ENCODE data around the gene ARHGAP44. TPM values are rescaled to one million over a fixed set of nuclear protein-coding genes. Genes with fewer than 3 reads are reported as not detected.

Gene ARHGAP44
- total RNA-seq, 5 donors from 2014 or later (not counting 1 experiment from before 2014, with no cell fraction given): 0.15 to 0.39 (median 0.38) TPM; not detected in 2

DNA sequence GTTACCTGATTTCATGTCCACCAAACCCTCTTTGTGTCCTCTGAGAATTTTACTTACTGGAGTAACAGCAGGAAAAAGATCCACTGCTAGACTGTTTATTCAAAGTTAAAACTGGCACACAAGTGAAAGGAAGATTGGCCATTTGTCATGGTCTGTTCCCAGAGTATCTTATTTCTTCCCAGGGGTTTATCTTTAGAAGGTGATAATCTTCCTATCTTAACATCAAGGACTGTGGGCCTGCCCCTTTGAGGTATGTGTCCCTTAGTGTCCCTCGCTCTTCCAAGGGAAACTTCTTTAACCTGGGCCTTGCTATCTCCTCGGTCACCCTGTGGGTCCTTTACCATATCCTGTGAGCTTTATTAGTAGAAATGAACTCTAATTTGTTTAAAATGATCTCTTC, 49.7 kb downstream of the ARHGAP44 start:
- no peak overlapping the region for H3K4me3 Mint-ChIP-seq
- Histone ChIP-seq H3K9me3 (no peaks in the 10 kb centered on the region), H3K4me3 (ENCODE audit: control insufficient read depth in 1 of 2, extremely low read depth in 1 of 2, low read length in 1 of 2) (no peak overlapping the region), H3K27ac (ENCODE audit: low read length) (no peak overlapping the region), H3K36me3 (ENCODE audit: control insufficient read depth in 2 of 2, extremely low read depth in 1 of 2, insufficient read depth in 1 of 2, low read length in 1 of 2) (no peaks in the 10 kb centered on the region), H3K4me1 (ENCODE audit: control insufficient read depth in 1 of 2, extremely low read depth in 1 of 2, insufficient read depth in 2 of 2, low read length in 2 of 2) (no peaks in the 10 kb centered on the region), H3K27me3 (replicated peaks in 1 of 2; ENCODE audit: control insufficient read depth in 2 of 2, extremely low read depth in 1 of 2, insufficient read depth in 2 of 2, low read length in 1 of 2) (no peaks in the 10 kb centered on the region)
- no peaks in the 10 kb centered on the region for H3K4me1 Mint-ChIP-seq
- WGBS (ENCODE audit: insufficient coverage): no CpG with 5 or more reads among the region's 2 CpGs
- H3K9me3 Mint-ChIP-seq: peaks cover 0 to 11% (median 4%) of the 10 kb centered on the region in 3 donors
- no peak overlapping the region for H3K27ac Mint-ChIP-seq
- POLR2A ChIA-PET: no interaction called here
- CTCF ChIA-PET: no interaction called here
- ATAC-seq (replicated peaks in 1 of 4): no peak
- no peak for DNase-seq
- H3K27me3 Mint-ChIP-seq: no peaks in the 10 kb centered on the region
- no peaks in the 10 kb centered on the region for H3K36me3 Mint-ChIP-seq

DNA sequence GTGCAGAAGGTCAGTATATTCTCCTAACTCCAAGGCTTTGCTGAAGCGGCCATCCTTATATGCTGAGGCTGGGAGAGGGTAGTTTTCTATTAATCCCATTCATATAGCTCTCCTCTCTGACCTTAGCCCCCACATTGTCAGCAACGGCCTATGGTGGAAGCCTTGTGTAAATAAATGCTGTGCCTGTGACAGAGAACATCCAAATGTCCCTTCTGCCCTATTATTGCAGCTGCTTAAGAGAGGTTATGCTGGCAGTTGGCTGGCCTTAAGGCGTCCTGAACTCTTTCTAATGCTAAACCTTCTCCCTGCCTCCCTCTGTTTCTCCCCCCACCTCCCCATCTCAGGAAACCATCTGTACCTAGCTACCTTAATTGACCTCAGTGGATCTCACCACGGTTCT, 53.6 kb downstream of the ARHGAP44 start:
- ATAC-seq (replicated peaks in 1 of 4): no peak
- Histone ChIP-seq H3K27me3 (replicated peaks in 1 of 2; ENCODE audit: control insufficient read depth in 2 of 2, extremely low read depth in 1 of 2, insufficient read depth in 2 of 2, low read length in 1 of 2) (no peaks in the 10 kb centered on the region), H3K4me1 (ENCODE audit: control insufficient read depth in 1 of 2, extremely low read depth in 1 of 2, insufficient read depth in 2 of 2, low read length in 2 of 2) (no peaks in the 10 kb centered on the region), H3K4me3 (ENCODE audit: control insufficient read depth in 1 of 2, extremely low read depth in 1 of 2, low read length in 1 of 2) (no peak overlapping the region), H3K9me3 (no peaks in the 10 kb centered on the region), H3K36me3 (ENCODE audit: control insufficient read depth in 2 of 2, extremely low read depth in 1 of 2, insufficient read depth in 1 of 2, low read length in 1 of 2) (no peaks in the 10 kb centered on the region), H3K27ac (ENCODE audit: low read length) (no peak overlapping the region)
- no peaks in the 10 kb centered on the region for H3K36me3 Mint-ChIP-seq
- H3K27me3 Mint-ChIP-seq: no peaks in the 10 kb centered on the region
- ChIA-PET POLR2A (no interaction called here), CTCF (no interaction called here)
- H3K9me3 Mint-ChIP-seq: peaks cover 3 to 9% (median 8%) of the 10 kb centered on the region in 3 donors
- WGBS (ENCODE audit: insufficient coverage): 33% methylated on average over 1 of the region's 4 CpGs
- H3K4me1 Mint-ChIP-seq: no peaks in the 10 kb centered on the region
- H3K4me3 Mint-ChIP-seq: no peak overlapping the region
- no peak for DNase-seq
- no peak overlapping the region for H3K27ac Mint-ChIP-seq

DNA sequence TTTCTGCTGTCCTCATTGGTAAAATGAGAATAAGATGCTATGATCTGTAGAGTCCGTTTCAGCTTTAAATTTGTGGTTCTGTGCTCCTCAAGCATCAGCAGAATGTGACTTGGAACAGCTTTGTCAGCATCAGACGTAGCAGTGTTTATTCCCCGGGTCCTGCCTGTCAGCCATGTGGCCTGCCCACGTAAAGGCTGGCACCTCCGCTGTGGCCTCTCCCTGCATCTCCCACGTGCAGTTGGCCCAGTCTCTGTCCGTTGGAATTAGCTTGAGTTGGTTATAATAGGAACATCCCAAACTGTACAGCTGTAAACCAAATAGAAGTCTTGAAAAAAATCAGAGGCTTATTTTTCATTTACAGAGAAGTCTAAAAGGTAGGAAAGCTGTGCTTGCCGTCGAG, 61.7 kb downstream of the ARHGAP44 start:
- no peaks in the 10 kb centered on the region for H3K4me1 ChIP-seq (ENCODE audit: control insufficient read depth in 1 of 2, extremely low read depth in 1 of 2, insufficient read depth in 2 of 2, low read length in 2 of 2)
- H3K27ac Mint-ChIP-seq: no peak overlapping the region
- DNase-seq (no peak), ATAC-seq (replicated peaks in 1 of 4) (no peak)
- H3K4me3 Mint-ChIP-seq: no peak overlapping the region
- no peaks in the 10 kb centered on the region for H3K9me3 ChIP-seq
- H3K4me3 ChIP-seq (ENCODE audit: control insufficient read depth in 1 of 2, extremely low read depth in 1 of 2, low read length in 1 of 2): no peak overlapping the region
- no peaks in the 10 kb centered on the region for H3K4me1 Mint-ChIP-seq
- no peak overlapping the region for H3K27ac ChIP-seq (ENCODE audit: low read length)
- peaks cover 0 to 10% (median 0%) of the 10 kb centered on the region in 3 donors for H3K9me3 Mint-ChIP-seq
- H3K36me3 ChIP-seq (ENCODE audit: control insufficient read depth in 2 of 2, extremely low read depth in 1 of 2, insufficient read depth in 1 of 2, low read length in 1 of 2): no peaks in the 10 kb centered on the region
- peaks cover 0 to 7% of the 10 kb centered on the region in 2 experiments for H3K27me3 ChIP-seq (replicated peaks in 1 of 2; ENCODE audit: control insufficient read depth in 2 of 2, extremely low read depth in 1 of 2, insufficient read depth in 2 of 2, low read length in 1 of 2)
- H3K27me3 Mint-ChIP-seq: peaks cover 0 to 4% of the 10 kb centered on the region in 2 donors
- 79% methylated on average over 3 of the region's 9 CpGs for WGBS (ENCODE audit: insufficient coverage)
- no peaks in the 10 kb centered on the region for H3K36me3 Mint-ChIP-seq
- CTCF ChIA-PET: no interaction called here
- POLR2A ChIA-PET: no interaction called here

DNA sequence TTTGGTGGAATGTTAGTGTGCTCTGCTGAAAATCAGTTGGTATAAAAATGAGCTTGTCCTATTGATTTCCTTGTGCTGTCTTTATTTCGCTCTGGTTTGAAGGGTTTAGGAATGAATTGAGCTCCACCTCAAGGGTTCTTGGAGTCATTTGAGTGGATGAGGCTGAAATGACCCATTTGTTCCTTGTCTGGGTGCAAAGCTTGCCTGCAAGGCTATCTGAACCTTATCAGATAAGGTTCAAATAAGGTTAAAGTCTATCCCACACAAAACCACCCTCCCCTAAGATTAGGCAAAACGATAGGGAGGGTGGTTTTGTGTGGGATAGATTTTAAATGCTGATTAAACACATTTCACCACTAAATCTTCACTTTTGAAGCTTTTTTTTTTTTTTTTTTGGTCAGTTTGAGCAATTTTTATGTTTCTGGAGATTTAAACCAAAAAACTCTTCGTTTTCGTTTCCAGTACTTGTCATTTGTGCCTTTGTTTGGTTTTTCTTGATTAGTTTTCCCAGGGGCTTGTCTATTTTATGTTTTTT, 62.7 kb downstream of the ARHGAP44 start:
- Histone ChIP-seq H3K27ac (ENCODE audit: low read length) (no peak overlapping the region), H3K9me3 (no peaks in the 10 kb centered on the region), H3K4me1 (ENCODE audit: control insufficient read depth in 1 of 2, extremely low read depth in 1 of 2, insufficient read depth in 2 of 2, low read length in 2 of 2) (no peaks in the 10 kb centered on the region), H3K27me3 (replicated peaks in 1 of 2; ENCODE audit: control insufficient read depth in 2 of 2, extremely low read depth in 1 of 2, insufficient read depth in 2 of 2, low read length in 1 of 2) (peaks cover 0 to 7% of the 10 kb centered on the region in 2 experiments), H3K36me3 (ENCODE audit: control insufficient read depth in 2 of 2, extremely low read depth in 1 of 2, insufficient read depth in 1 of 2, low read length in 1 of 2) (no peaks in the 10 kb centered on the region), H3K4me3 (ENCODE audit: control insufficient read depth in 1 of 2, extremely low read depth in 1 of 2, low read length in 1 of 2) (no peak overlapping the region)
- no peaks in the 10 kb centered on the region for H3K4me1 Mint-ChIP-seq
- peaks cover 0 to 4% of the 10 kb centered on the region in 2 donors for H3K27me3 Mint-ChIP-seq
- ATAC-seq (replicated peaks in 1 of 4) (no peak), DNase-seq (no peak)
- no CpG with 5 or more reads among the region's 4 CpGs for WGBS (ENCODE audit: insufficient coverage)
- POLR2A ChIA-PET: interaction anchor here in 1 of 2 donors (0.7 kb wide), 1 partner anchor 27 kb away, joined by 3 read pairs; no protein-coding TSS in a partner anchor
- H3K9me3 Mint-ChIP-seq: peaks cover 0 to 11% (median 0%) of the 10 kb centered on the region in 3 donors
- no peak overlapping the region for H3K27ac Mint-ChIP-seq
- H3K36me3 Mint-ChIP-seq: no peaks in the 10 kb centered on the region
- H3K4me3 Mint-ChIP-seq: no peak overlapping the region
- CTCF ChIA-PET: no interaction called here

DNA sequence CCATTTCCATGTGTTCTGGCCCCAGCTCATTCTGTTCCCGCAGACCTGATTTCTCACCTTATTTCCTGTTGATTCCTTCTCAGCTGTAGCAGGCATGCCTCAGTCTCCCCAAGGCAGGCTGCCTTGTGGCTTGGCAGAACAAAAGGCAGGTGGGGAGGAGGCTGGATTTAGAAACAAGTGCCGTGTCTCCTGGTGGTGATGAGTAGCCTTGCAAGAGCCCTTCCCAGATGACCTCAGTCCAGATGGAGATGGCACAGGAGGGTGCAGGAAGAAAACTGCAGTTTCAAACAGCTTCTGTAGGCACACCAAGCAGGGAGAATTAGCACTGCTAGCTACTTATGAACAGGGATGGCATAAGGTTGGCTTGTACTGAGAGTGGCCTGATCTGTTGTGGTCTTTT, 64.6 kb downstream of the ARHGAP44 start:
- Mint-ChIP-seq H3K36me3 (no peaks in the 10 kb centered on the region), H3K27ac (no peak overlapping the region), H3K27me3 (peaks cover 0 to 4% of the 10 kb centered on the region in 2 donors), H3K4me1 (no peaks in the 10 kb centered on the region), H3K4me3 (no peak overlapping the region), H3K9me3 (peaks cover 0 to 18% (median 6%) of the 10 kb centered on the region in 3 donors)
- ChIA-PET POLR2A (no interaction called here), CTCF (no interaction called here)
- DNase-seq: no peak
- 91% methylated on average over 1 of the region's 2 CpGs for WGBS (ENCODE audit: insufficient coverage)
- Histone ChIP-seq H3K27ac (ENCODE audit: low read length) (no peak overlapping the region), H3K9me3 (no peaks in the 10 kb centered on the region), H3K36me3 (ENCODE audit: control insufficient read depth in 2 of 2, extremely low read depth in 1 of 2, insufficient read depth in 1 of 2, low read length in 1 of 2) (no peaks in the 10 kb centered on the region), H3K27me3 (replicated peaks in 1 of 2; ENCODE audit: control insufficient read depth in 2 of 2, extremely low read depth in 1 of 2, insufficient read depth in 2 of 2, low read length in 1 of 2) (peaks cover 0 to 7% of the 10 kb centered on the region in 2 experiments), H3K4me1 (ENCODE audit: control insufficient read depth in 1 of 2, extremely low read depth in 1 of 2, insufficient read depth in 2 of 2, low read length in 2 of 2) (no peaks in the 10 kb centered on the region), H3K4me3 (ENCODE audit: control insufficient read depth in 1 of 2, extremely low read depth in 1 of 2, low read length in 1 of 2) (no peak overlapping the region)
- no peak for ATAC-seq (replicated peaks in 1 of 4)

DNA sequence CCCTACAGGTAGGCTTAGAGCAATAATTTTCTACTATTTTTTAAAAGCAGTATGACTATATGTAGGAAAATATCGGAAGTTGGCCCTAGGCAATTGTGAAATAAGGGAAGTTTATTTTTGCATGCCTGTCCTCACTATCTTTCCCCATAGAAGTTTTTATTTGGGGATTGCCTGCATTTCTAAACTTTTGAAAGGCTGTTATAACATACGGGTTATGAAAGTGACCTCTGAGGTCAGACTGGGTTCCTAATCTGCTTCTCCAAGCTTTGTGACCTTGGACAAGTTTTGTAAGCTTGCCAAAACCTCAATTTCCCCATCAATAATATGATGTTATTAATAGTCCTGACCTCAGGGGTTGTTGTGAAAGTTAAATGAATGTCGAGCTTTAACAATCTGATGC, 67.1 kb downstream of the ARHGAP44 start:
- no peaks in the 10 kb centered on the region for H3K9me3 ChIP-seq
- Mint-ChIP-seq H3K27ac (no peak overlapping the region), H3K36me3 (no peaks in the 10 kb centered on the region), H3K9me3 (peaks cover 4 to 19% (median 9%) of the 10 kb centered on the region in 3 donors), H3K4me1 (no peaks in the 10 kb centered on the region), H3K4me3 (no peak overlapping the region), H3K27me3 (peaks cover 0 to 4% of the 10 kb centered on the region in 2 donors)
- POLR2A ChIA-PET: no interaction called here
- H3K27me3 ChIP-seq (replicated peaks in 1 of 2; ENCODE audit: control insufficient read depth in 2 of 2, extremely low read depth in 1 of 2, insufficient read depth in 2 of 2, low read length in 1 of 2): peaks cover 0 to 7% of the 10 kb centered on the region in 2 experiments
- DNase-seq: no peak
- CTCF ChIA-PET: no interaction called here
- H3K4me3 ChIP-seq (ENCODE audit: control insufficient read depth in 1 of 2, extremely low read depth in 1 of 2, low read length in 1 of 2): no peak overlapping the region
- no peak for ATAC-seq (replicated peaks in 1 of 4)
- no CpG with 5 or more reads among the region's 3 CpGs for WGBS (ENCODE audit: insufficient coverage)
- H3K4me1 ChIP-seq (ENCODE audit: control insufficient read depth in 1 of 2, extremely low read depth in 1 of 2, insufficient read depth in 2 of 2, low read length in 2 of 2): no peaks in the 10 kb centered on the region
- no peaks in the 10 kb centered on the region for H3K36me3 ChIP-seq (ENCODE audit: control insufficient read depth in 2 of 2, extremely low read depth in 1 of 2, insufficient read depth in 1 of 2, low read length in 1 of 2)
- no peak overlapping the region for H3K27ac ChIP-seq (ENCODE audit: low read length)

DNA sequence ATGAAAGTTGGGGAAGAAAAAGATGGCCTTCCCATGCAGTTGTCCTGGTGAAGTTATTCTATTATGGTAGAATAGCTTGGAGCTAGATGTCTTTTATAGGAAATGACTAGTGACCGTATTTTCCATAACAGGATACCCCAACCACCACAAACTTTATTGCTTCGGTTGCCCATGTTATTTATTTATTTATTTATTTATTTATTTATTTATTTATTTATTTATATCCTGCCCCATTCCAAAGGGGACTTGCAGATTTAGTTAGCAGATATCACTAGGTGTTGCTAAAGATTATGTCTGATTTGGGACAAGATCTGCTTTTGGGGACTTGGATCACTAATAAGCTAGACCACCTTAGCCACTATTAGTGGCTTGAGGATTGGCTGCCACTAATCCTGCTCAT, 68.3 kb downstream of the ARHGAP44 start:
- Mint-ChIP-seq H3K27ac (no peak overlapping the region), H3K27me3 (peaks cover 3 to 4% of the 10 kb centered on the region in 2 donors), H3K4me1 (no peaks in the 10 kb centered on the region), H3K36me3 (no peaks in the 10 kb centered on the region), H3K4me3 (no peak overlapping the region), H3K9me3 (peaks cover 4 to 18% (median 9%) of the 10 kb centered on the region in 3 donors)
- H3K9me3 ChIP-seq: no peaks in the 10 kb centered on the region
- CTCF ChIA-PET: no interaction called here
- H3K36me3 ChIP-seq (ENCODE audit: control insufficient read depth in 2 of 2, extremely low read depth in 1 of 2, insufficient read depth in 1 of 2, low read length in 1 of 2): no peaks in the 10 kb centered on the region
- no CpG with 5 or more reads among the region's 2 CpGs for WGBS (ENCODE audit: insufficient coverage)
- no peak for DNase-seq
- no peak overlapping the region for H3K27ac ChIP-seq (ENCODE audit: low read length)
- H3K27me3 ChIP-seq (replicated peaks in 1 of 2; ENCODE audit: control insufficient read depth in 2 of 2, extremely low read depth in 1 of 2, insufficient read depth in 2 of 2, low read length in 1 of 2): peaks cover 0 to 8% of the 10 kb centered on the region in 2 experiments
- POLR2A ChIA-PET: no interaction called here
- H3K4me1 ChIP-seq (ENCODE audit: control insufficient read depth in 1 of 2, extremely low read depth in 1 of 2, insufficient read depth in 2 of 2, low read length in 2 of 2): no peaks in the 10 kb centered on the region
- H3K4me3 ChIP-seq (ENCODE audit: control insufficient read depth in 1 of 2, extremely low read depth in 1 of 2, low read length in 1 of 2): no peak overlapping the region
- ATAC-seq (replicated peaks in 1 of 4): no peak
